Retinal pigment epithelial cell (primary cell): ENCODE results near the gene TTC7B.
A peak's percentile ranks its signal among the peaks of the same experiment; 100 is the strongest.

ENCODE experiments used
- DNase-seq: peaks from one replicate; pipeline ENCODE4 v3.0.0-alpha.2; 2010; ENCODE audit warnings: low read depth
- H3K4me3 ChIP-seq: 2 replicates; pipeline ENCODE4 v1.5.1; 2011; ENCODE audit warnings: mild to moderate bottlenecking, low read length, control low read depth, moderate library complexity
- CTCF ChIP-seq: conservative IDR thresholded peaks from 2 replicates; pipeline ENCODE4 v1.5.1; 2011; ENCODE audit warnings: low read depth, low read length, control low read depth, inconsistent platforms

TTC7B gene

GRCh38 chr14:90523544-90523943 is 292.7 kb downstream of the TTC7B start:
- DNase-seq = no peak
- no peak for TF ChIP-seq CTCF

GRCh38 chr14:90522571-90523191 is 293.5 kb downstream of the TTC7B start:
- H3K4me3 ChIP-seq = no peak overlapping the region
- DNase-seq = no peak
- TF ChIP-seq CTCF = no peak

More at GRCh38 chr14:90523544-90523943, 292.7 kb downstream of the TTC7B start:
- H3K4me3 ChIP-seq = no peak overlapping the region

- no peak for TF ChIP-seq CTCF
- no peak for DNase-seq
- no peak overlapping the region for H3K4me3 ChIP-seq
Observed at GRCh38 chr14:90521930-90522483, 294.2 kb downstream of the TTC7B start.

GRCh38 chr14:90521084-90521929 is 294.9 kb downstream of the TTC7B start:
- no peak overlapping the region for H3K4me3 ChIP-seq
- no peak for TF ChIP-seq CTCF
- peak; percentile 34 for DNase-seq

GRCh38 chr14:90520326-90520725 is 295.9 kb downstream of the TTC7B start:
- H3K4me3 ChIP-seq = no peak overlapping the region
- no peak for TF ChIP-seq CTCF
- DNase-seq = no peak

- DNase-seq = no peak
- TF ChIP-seq CTCF = no peak
- H3K4me3 ChIP-seq = no peak overlapping the region
Observed at GRCh38 chr14:90519262-90519920, 296.8 kb downstream of the TTC7B start.

- DNase-seq = no peak
- no peak overlapping the region for H3K4me3 ChIP-seq
- peak; percentile 61 for TF ChIP-seq CTCF
Observed at GRCh38 chr14:90518941-90519256, 297.3 kb downstream of the TTC7B start.
